HG03175 (cell line): ENCODE results near the gene SUSD2.
"Not testable (repeated sequence)": the region's sequence is repeated elsewhere in the genome, so short reads cannot be mapped to it uniquely, and the experiment has no call there.

Experiments used
- ATAC-seq: cut with Tn5 transposase; IDR thresholded peaks from one replicate; pipeline ENCODE4 v1.9.1; 2021; ENCODE audit warnings: mild to moderate bottlenecking, moderate library complexity; ENCODE audit not compliant: unreplicated experiment

Gene SUSD2

GRCh38 chr22:24171822-24172221 lies 9.5 kb upstream of the SUSD2 start:
- ATAC-seq: no peak

- ATAC-seq: no peak
These were observed 6.0 kb upstream of the SUSD2 start for GRCh38 chr22:24175160-24175808.

GRCh38 chr22:24176040-24176439 lies 5.2 kb upstream of the SUSD2 start:
- ATAC-seq: no peak

GRCh38 chr22:24176630-24177029 lies 4.7 kb upstream of the SUSD2 start:
- no peak for ATAC-seq

- ATAC-seq: no peak
These were observed 4.2 kb upstream of the SUSD2 start for GRCh38 chr22:24177045-24177444.

GRCh38 chr22:24177456-24177855 lies 3.8 kb upstream of the SUSD2 start:
- ATAC-seq: no peak

GRCh38 chr22:24178021-24178431 lies 3.3 kb upstream of the SUSD2 start:
- ATAC-seq: no peak

- no peak for ATAC-seq
These were observed 2.5 kb upstream of the SUSD2 start for GRCh38 chr22:24178502-24179440.

- no peak for ATAC-seq
These were observed 1.6 kb upstream of the SUSD2 start for GRCh38 chr22:24179478-24180210.

- no peak for ATAC-seq
These were observed 785 bp upstream of the SUSD2 start for GRCh38 chr22:24180316-24181087.

- ATAC-seq: no peak
These were observed 961 bp downstream of the SUSD2 start for GRCh38 chr22:24181996-24182899.

GRCh38 chr22:24182900-24183246 lies 1.6 kb downstream of the SUSD2 start:
- not testable (repeated sequence) for ATAC-seq

- no peak for ATAC-seq
These were observed 2.2 kb downstream of the SUSD2 start for GRCh38 chr22:24183321-24184031.

GRCh38 chr22:24184057-24184798 lies 2.9 kb downstream of the SUSD2 start:
- ATAC-seq: no peak

GRCh38 chr22:24185001-24185500 lies 3.8 kb downstream of the SUSD2 start:
- no peak for ATAC-seq

- no peak for ATAC-seq
These were observed 4.4 kb downstream of the SUSD2 start for GRCh38 chr22:24185501-24186351.

- no peak for ATAC-seq
These were observed 5.1 kb downstream of the SUSD2 start for GRCh38 chr22:24186352-24186740.
